ENCODE results near the gene P2RY4.

P2RY4 gene

GRCh38 chrX:70241501-70241900 lies 18.5 kb downstream of the P2RY4 start:
- DNase-seq = no peak

GRCh38 chrX:70240751-70241150 lies 19.3 kb downstream of the P2RY4 start:
- DNase-seq = no peak

- no peak for DNase-seq
Measured at GRCh38 chrX:70234355-70234754, 25.6 kb downstream of the P2RY4 start, which contains the start of gene AWAT1. Gene AWAT1 (plus strand): TSS chrX:70234655. CDS start chrX:70234696, 41 bp downstream.

GRCh38 chrX:70231666-70232065 lies 28.3 kb downstream of the P2RY4 start:
- no peak for DNase-seq

- DNase-seq = no peak
Measured at GRCh38 chrX:70226687-70227086, 33.3 kb downstream of the P2RY4 start.

GRCh38 chrX:70226048-70226447 lies 34.0 kb downstream of the P2RY4 start:
- DNase-seq = no peak

- DNase-seq = peak; percentile 56 to 80
Measured at GRCh38 chrX:70219938-70220764, 39.9 kb downstream of the P2RY4 start.

GRCh38 chrX:70209570-70209969 lies 50.4 kb downstream of the P2RY4 start:
- peak in 1 of 2 experiments; percentile 11 for DNase-seq

- DNase-seq = no peak
Measured at GRCh38 chrX:70208479-70208878, 51.5 kb downstream of the P2RY4 start.
